OCI-LY1 (cell line): ENCODE results near the gene C8A.

Source experiments
- H2AFZ ChIP-seq: fragments of 200-600 bp; sonication (generic), shearing (Covaris generic); 2 replicates; pipeline ENCODE4 v1.6.0; 2014; ENCODE audit warnings: antibody characterized with exemption, mild to moderate bottlenecking, low read length
- H3F3A ChIP-seq: fragments of 200-600 bp; sonication (generic), shearing (Covaris generic); 2 replicates; pipeline ENCODE4 v1.6.0; 2014; ENCODE audit warnings: mild to moderate bottlenecking, antibody characterized with exemption, low read length, moderate library complexity; ENCODE audit not compliant: insufficient read depth
- H3K27ac ChIP-seq: fragments of 200-600 bp; sonication (generic); 2 replicates; pipeline ENCODE4 v1.5.1; 2014; ENCODE audit warnings: low read length, mixed run types, mild to moderate bottlenecking, low read depth; ENCODE audit not compliant: poor library complexity, severe bottlenecking
- H3K27me3 ChIP-seq: fragments of 200-600 bp; sonication (generic); 2 replicates; pipeline ENCODE4 v1.6.0; 2014; ENCODE audit warnings: antibody characterized with exemption, mild to moderate bottlenecking, low read length, moderate library complexity; ENCODE audit not compliant: insufficient read depth
- H3K36me3 ChIP-seq: fragments of 200-600 bp; sonication (generic); 2 replicates; pipeline ENCODE4 v1.6.1; 2014; ENCODE audit warnings: mild to moderate bottlenecking, antibody characterized with exemption, low read length, moderate library complexity, mixed read lengths; ENCODE audit not compliant: insufficient read depth
- H3K4me1 ChIP-seq: fragments of 200-600 bp; sonication (generic); 2 replicates; pipeline ENCODE4 v1.5.1; 2014; ENCODE audit warnings: mild to moderate bottlenecking, low read length, moderate library complexity; ENCODE audit not compliant: insufficient read depth, severe bottlenecking
- H3K4me2 ChIP-seq: fragments of 200-600 bp; sonication (generic), shearing (Covaris generic); 2 replicates; pipeline ENCODE4 v1.6.1; 2014; ENCODE audit warnings: low read length
- H3K4me3 ChIP-seq: fragments of 200-600 bp; sonication (generic); 2 replicates; pipeline ENCODE4 v1.5.1; 2014; ENCODE audit warnings: low read length, low read depth, mild to moderate bottlenecking, mixed read lengths; ENCODE audit not compliant: poor library complexity, severe bottlenecking
- H3K79me2 ChIP-seq: fragments of 200-600 bp; shearing (Covaris generic); 2 replicates; pipeline ENCODE4 v1.6.1; 2016; ENCODE audit warnings: mixed run types, low read length, mixed read lengths; ENCODE audit not compliant: insufficient read depth
- H3K9ac ChIP-seq: fragments of 200-600 bp; sonication (generic), shearing (Covaris generic); 2 replicates; pipeline ENCODE4 v1.6.1; 2014; ENCODE audit warnings: mild to moderate bottlenecking, low read length, mixed read lengths
- H3K9me2 ChIP-seq: fragments of 200-600 bp; sonication (generic), shearing (Covaris generic); 2 replicates; pipeline ENCODE4 v1.6.1; 2014; ENCODE audit warnings: low read depth, mild to moderate bottlenecking, low read length, mixed read lengths
- H3K9me3 ChIP-seq: fragments of 200-600 bp; shearing (Covaris generic); 2 replicates; pipeline ENCODE4 v1.6.1; 2014; ENCODE audit warnings: low read length, mixed read lengths
- H4K20me1 ChIP-seq: fragments of 200-600 bp; sonication (generic), shearing (Covaris generic); 2 replicates; pipeline ENCODE4 v1.6.0; 2016; ENCODE audit warnings: mild to moderate bottlenecking, low read length; ENCODE audit not compliant: insufficient read depth
- EZH2 ChIP-seq: fragments of 200-600 bp; sonication (generic), shearing (Covaris generic); IDR thresholded peaks from 2 replicates; pipeline ENCODE4 v1.8.0; 2017; ENCODE audit warnings: borderline replicate concordance, mixed run types, mild to moderate bottlenecking, antibody characterized with exemption, low read length, moderate library complexity, mixed read lengths
- TF ChIP-seq, protein P1 (sequence below): fragments of 200-600 bp; sonication (generic), shearing (Covaris generic); IDR thresholded peaks from 2 replicates; pipeline ENCODE4 v1.5.1; 2017; ENCODE audit warnings: mild to moderate bottlenecking, antibody characterized with exemption, low read length, moderate library complexity, mixed read lengths

Gene C8A

DNA sequence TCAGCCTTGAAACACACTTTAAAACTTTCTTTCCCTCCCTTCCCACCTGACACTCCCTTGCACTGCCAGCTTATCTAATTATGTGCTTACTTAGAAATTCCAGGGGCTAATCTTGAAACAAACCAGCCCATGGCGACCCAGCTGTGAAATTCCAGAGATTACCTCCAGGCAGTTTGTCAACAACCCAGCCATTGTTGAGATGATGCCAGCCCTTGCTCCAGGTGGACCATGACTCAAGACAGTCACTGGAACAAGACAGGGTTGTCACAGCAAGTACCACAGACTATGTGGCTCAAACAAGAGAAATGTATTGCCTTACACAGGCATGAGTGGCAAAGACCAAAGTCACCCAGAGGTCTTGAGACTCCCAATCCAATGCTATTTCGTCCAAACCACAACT is 43.3 kb upstream of the C8A start:
- Histone ChIP-seq H2AFZ (no peak overlapping the region), H3F3A (no peaks in the 10 kb centered on the region), H3K9ac (no peak overlapping the region)

DNA sequence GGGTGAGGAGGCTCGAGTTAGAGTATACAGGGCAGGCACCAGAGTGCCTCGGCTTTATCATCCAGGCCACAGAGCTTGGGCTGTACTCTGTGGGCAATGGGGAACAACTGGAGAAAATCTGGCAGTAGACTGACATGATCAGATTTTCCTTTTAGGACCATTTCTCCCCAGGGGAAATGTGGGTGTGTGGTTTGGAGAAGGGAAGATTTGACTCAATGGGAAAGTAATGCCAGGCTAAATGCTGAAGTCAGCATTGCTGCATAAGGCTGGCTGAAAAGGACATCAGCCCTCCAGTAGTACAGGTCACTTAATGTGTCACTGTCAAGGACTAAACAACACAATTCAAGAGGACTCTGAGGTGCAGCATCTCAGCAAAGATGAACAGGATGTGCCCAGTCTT is 40.4 kb upstream of the C8A start:
- Histone ChIP-seq H3K79me2 (no peaks in the 10 kb centered on the region), H3K9me3 (no peaks in the 10 kb centered on the region), H3K27ac (no peak overlapping the region), H3K9me2 (no peaks in the 10 kb centered on the region), H3F3A (no peaks in the 10 kb centered on the region), H3K27me3 (no peaks in the 10 kb centered on the region), H3K36me3 (no peaks in the 10 kb centered on the region; the same call in 1 of the 2 replicates), H3K4me1 (no peaks in the 10 kb centered on the region), H3K4me2 (no peak overlapping the region), H3K9ac (no peak overlapping the region), H4K20me1 (no peaks in the 10 kb centered on the region), H3K4me3 (no peak overlapping the region), H2AFZ (no peak overlapping the region)
- TF ChIP-seq, protein P1, sequence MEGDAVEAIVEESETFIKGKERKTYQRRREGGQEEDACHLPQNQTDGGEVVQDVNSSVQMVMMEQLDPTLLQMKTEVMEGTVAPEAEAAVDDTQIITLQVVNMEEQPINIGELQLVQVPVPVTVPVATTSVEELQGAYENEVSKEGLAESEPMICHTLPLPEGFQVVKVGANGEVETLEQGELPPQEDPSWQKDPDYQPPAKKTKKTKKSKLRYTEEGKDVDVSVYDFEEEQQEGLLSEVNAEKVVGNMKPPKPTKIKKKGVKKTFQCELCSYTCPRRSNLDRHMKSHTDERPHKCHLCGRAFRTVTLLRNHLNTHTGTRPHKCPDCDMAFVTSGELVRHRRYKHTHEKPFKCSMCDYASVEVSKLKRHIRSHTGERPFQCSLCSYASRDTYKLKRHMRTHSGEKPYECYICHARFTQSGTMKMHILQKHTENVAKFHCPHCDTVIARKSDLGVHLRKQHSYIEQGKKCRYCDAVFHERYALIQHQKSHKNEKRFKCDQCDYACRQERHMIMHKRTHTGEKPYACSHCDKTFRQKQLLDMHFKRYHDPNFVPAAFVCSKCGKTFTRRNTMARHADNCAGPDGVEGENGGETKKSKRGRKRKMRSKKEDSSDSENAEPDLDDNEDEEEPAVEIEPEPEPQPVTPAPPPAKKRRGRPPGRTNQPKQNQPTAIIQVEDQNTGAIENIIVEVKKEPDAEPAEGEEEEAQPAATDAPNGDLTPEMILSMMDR: no peak
- no peak for TF ChIP-seq EZH2

More for the DNA sequence above, 43.3 kb upstream of the C8A start:
- no peak overlapping the region for H3K27ac ChIP-seq
- H4K20me1 ChIP-seq: no peaks in the 10 kb centered on the region
- no peaks in the 10 kb centered on the region for H3K4me1 ChIP-seq
- H3K4me2 ChIP-seq: no peak overlapping the region
- H3K27me3 ChIP-seq: no peaks in the 10 kb centered on the region
- no peaks in the 10 kb centered on the region for H3K9me2 ChIP-seq
- H3K36me3 ChIP-seq: no peaks in the 10 kb centered on the region; the same call in 1 of the 2 replicates
- no peaks in the 10 kb centered on the region for H3K79me2 ChIP-seq
- H3K9me3 ChIP-seq: no peaks in the 10 kb centered on the region
- TF ChIP-seq EZH2: no peak
- no peak overlapping the region for H3K4me3 ChIP-seq

DNA sequence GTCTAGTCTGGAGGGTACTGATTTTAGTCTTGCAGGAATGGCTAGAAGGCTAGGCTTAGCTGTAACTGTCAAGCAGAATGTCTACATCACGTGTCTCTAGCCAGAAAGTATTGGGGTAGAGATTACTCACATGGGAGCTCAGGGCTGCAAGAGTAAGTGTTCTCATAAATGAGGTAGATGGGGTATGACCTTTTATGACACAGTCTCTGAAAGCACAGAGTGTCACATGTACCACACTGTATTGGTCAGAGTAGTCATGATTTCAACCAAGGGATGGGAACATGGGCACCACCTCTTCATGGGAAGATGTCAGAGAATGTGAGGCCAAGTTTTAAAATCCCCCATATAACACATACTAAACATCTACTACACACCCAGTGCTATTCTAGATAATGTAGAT is 38.3 kb upstream of the C8A start:
- H3K9me3 ChIP-seq: no peaks in the 10 kb centered on the region
- H3K79me2 ChIP-seq: no peaks in the 10 kb centered on the region
- H3K27ac ChIP-seq: no peak overlapping the region
- H3K4me1 ChIP-seq: no peaks in the 10 kb centered on the region
- no peaks in the 10 kb centered on the region; the same call in 1 of the 2 replicates for H3K36me3 ChIP-seq
- H3F3A ChIP-seq: no peaks in the 10 kb centered on the region
- H3K9me2 ChIP-seq: no peaks in the 10 kb centered on the region
- no peak overlapping the region for H2AFZ ChIP-seq
- no peak overlapping the region for H3K9ac ChIP-seq
- H3K4me3 ChIP-seq: no peak overlapping the region
- H3K4me2 ChIP-seq: no peak overlapping the region
- H4K20me1 ChIP-seq: no peaks in the 10 kb centered on the region
- H3K27me3 ChIP-seq: no peaks in the 10 kb centered on the region
- TF ChIP-seq, protein P1: no peak
- no peak for TF ChIP-seq EZH2

DNA sequence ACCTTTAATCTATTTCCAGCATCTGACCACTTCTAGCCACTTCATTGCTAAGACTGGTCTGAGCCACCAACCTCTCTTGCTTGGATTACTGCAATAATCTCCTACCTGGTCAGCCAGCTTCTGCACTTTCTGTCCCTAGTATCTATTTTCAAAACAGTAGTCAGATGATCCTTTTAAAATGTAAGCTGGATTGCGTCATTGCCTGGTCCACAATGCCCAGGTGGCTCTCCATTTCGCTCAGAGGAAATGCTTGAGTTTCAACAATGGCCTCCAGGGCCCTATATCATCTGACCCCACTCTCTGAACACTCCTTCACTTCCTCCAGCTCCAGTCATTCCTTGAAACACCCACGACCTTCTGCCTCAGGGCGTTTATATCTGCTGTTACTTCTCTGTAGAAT is 37.7 kb upstream of the C8A start:
- H3K4me1 ChIP-seq: no peaks in the 10 kb centered on the region
- no peaks in the 10 kb centered on the region; the same call in 1 of the 2 replicates for H3K36me3 ChIP-seq
- H3K27me3 ChIP-seq: no peaks in the 10 kb centered on the region
- H3K79me2 ChIP-seq: no peaks in the 10 kb centered on the region
- H3K4me3 ChIP-seq: no peak overlapping the region
- H3K9ac ChIP-seq: no peak overlapping the region
- H4K20me1 ChIP-seq: no peaks in the 10 kb centered on the region
- no peaks in the 10 kb centered on the region for H3K9me2 ChIP-seq
- no peaks in the 10 kb centered on the region for H3K9me3 ChIP-seq
- H3K27ac ChIP-seq: no peak overlapping the region
- no peak for TF ChIP-seq EZH2
- TF ChIP-seq, protein P1: no peak
- H3K4me2 ChIP-seq: no peak overlapping the region
- no peaks in the 10 kb centered on the region for H3F3A ChIP-seq
- no peak overlapping the region for H2AFZ ChIP-seq
